ENCODE measurements around the gene ZNF280C.

The ZNF280C gene

DNA sequence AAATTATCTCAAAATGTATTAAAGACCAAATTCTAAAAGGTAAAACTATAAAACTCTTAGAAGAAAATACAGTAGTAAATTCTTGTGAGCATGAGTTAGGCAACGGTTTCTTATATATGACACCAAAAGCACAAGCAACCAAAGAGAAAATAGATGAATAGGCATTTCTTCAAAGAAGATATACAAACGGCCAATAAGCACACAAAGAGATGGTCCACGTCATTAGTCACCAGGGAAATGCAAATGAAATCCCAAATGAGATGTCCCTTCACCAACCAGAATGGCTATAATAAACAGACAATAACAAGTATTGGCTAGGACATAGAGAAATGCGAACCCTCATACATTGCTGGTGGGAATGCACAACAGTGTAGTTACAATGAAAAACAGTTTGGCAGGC is 52.4 kb downstream of the ZNF280C start:
- TF ChIP-seq, protein P1, sequence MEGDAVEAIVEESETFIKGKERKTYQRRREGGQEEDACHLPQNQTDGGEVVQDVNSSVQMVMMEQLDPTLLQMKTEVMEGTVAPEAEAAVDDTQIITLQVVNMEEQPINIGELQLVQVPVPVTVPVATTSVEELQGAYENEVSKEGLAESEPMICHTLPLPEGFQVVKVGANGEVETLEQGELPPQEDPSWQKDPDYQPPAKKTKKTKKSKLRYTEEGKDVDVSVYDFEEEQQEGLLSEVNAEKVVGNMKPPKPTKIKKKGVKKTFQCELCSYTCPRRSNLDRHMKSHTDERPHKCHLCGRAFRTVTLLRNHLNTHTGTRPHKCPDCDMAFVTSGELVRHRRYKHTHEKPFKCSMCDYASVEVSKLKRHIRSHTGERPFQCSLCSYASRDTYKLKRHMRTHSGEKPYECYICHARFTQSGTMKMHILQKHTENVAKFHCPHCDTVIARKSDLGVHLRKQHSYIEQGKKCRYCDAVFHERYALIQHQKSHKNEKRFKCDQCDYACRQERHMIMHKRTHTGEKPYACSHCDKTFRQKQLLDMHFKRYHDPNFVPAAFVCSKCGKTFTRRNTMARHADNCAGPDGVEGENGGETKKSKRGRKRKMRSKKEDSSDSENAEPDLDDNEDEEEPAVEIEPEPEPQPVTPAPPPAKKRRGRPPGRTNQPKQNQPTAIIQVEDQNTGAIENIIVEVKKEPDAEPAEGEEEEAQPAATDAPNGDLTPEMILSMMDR (conservative IDR thresholded peaks at IDR 0.05; ENCODE audit: low read depth, low read length), result no peak
- no peak overlapping the region for H3K27ac ChIP-seq
- no peaks in the 10 kb centered on the region for H3K36me3 ChIP-seq (ENCODE audit: insufficient read depth)
- H3K9ac ChIP-seq, result no peak overlapping the region
- no peaks in the 10 kb centered on the region for H3K79me2 ChIP-seq (ENCODE audit: insufficient read depth, low read depth)
- H3K4me1 ChIP-seq (ENCODE audit: low read depth, poor library complexity, severe bottlenecking), result no peaks in the 10 kb centered on the region
- no peaks in the 10 kb centered on the region for H3K27me3 ChIP-seq (ENCODE audit: insufficient read depth, low read depth)
- H3K4me3 ChIP-seq (IDR thresholded peaks at IDR 0.05; ENCODE audit: insufficient read depth, low read depth, low read length), result no peak overlapping the region
- no peaks in the 10 kb centered on the region for H4K20me1 ChIP-seq (ENCODE audit: insufficient read depth)
- H3K4me2 ChIP-seq, result no peak overlapping the region
- H2AFZ ChIP-seq (ENCODE audit: low read depth), result no peak overlapping the region

DNA sequence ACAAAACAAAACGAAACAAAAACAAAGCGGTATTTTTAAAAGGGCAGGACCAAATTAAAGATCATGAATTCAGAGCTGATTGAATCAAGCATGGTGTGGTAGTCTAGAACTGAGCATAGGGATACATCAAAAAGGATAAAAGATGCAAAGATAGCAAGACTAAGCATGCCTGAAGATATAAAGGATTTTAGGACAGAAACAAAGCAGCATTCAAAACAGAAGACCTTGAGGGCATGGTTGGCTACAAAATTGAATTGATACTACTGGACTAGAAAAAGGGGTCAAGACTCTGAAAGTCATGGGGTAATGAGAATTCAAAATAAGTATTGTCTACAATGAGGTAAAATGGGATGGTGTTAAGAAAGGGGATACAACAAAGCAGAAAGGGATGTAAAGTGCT is 55.3 kb downstream of the ZNF280C start:
- Histone ChIP-seq H3K4me3 (IDR thresholded peaks at IDR 0.05; ENCODE audit: insufficient read depth, low read depth, low read length) (no peak overlapping the region), H3K9ac (no peak overlapping the region), H2AFZ (ENCODE audit: low read depth) (no peak overlapping the region), H3K4me1 (ENCODE audit: low read depth, poor library complexity, severe bottlenecking) (no peaks in the 10 kb centered on the region), H4K20me1 (ENCODE audit: insufficient read depth) (no peaks in the 10 kb centered on the region), H3K4me2 (no peak overlapping the region), H3K27me3 (ENCODE audit: insufficient read depth, low read depth) (no peaks in the 10 kb centered on the region), H3K36me3 (ENCODE audit: insufficient read depth) (no peaks in the 10 kb centered on the region), H3K79me2 (ENCODE audit: insufficient read depth, low read depth) (no peaks in the 10 kb centered on the region), H3K27ac (no peak overlapping the region)
- TF ChIP-seq, protein P1 (conservative IDR thresholded peaks at IDR 0.05; ENCODE audit: low read depth, low read length), result no peak

DNA sequence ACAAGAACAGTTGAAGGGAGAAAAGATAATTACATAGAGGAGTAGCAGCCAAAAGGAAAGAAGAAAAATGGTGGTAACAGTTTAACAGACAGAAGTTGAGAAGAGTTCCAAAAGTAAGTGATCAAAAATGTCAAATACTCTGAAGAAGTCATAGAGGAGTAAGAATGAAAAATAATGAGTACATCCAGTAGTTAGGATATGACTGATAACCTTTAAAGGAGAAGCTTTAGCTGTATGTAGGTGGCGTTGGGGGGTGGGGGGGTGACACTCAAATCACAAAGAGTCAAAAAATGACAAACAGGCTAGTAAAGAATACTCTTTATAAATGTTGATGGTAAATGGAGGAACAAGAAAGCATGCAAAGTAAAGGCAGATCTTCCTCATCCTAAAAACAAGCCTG is 56.3 kb downstream of the ZNF280C start:
- H3K27me3 ChIP-seq (ENCODE audit: insufficient read depth, low read depth), result no peaks in the 10 kb centered on the region
- H3K9ac ChIP-seq, result no peak overlapping the region
- TF ChIP-seq, protein P1 (conservative IDR thresholded peaks at IDR 0.05; ENCODE audit: low read depth, low read length), result no peak
- H3K36me3 ChIP-seq (ENCODE audit: insufficient read depth), result no peaks in the 10 kb centered on the region
- no peak overlapping the region for H3K27ac ChIP-seq
- H3K4me2 ChIP-seq, result no peak overlapping the region
- no peaks in the 10 kb centered on the region for H3K4me1 ChIP-seq (ENCODE audit: low read depth, poor library complexity, severe bottlenecking)
- H3K4me3 ChIP-seq (IDR thresholded peaks at IDR 0.05; ENCODE audit: insufficient read depth, low read depth, low read length), result no peak overlapping the region
- no peaks in the 10 kb centered on the region for H4K20me1 ChIP-seq (ENCODE audit: insufficient read depth)
- H2AFZ ChIP-seq (ENCODE audit: low read depth), result no peak overlapping the region
- no peaks in the 10 kb centered on the region for H3K79me2 ChIP-seq (ENCODE audit: insufficient read depth, low read depth)

DNA sequence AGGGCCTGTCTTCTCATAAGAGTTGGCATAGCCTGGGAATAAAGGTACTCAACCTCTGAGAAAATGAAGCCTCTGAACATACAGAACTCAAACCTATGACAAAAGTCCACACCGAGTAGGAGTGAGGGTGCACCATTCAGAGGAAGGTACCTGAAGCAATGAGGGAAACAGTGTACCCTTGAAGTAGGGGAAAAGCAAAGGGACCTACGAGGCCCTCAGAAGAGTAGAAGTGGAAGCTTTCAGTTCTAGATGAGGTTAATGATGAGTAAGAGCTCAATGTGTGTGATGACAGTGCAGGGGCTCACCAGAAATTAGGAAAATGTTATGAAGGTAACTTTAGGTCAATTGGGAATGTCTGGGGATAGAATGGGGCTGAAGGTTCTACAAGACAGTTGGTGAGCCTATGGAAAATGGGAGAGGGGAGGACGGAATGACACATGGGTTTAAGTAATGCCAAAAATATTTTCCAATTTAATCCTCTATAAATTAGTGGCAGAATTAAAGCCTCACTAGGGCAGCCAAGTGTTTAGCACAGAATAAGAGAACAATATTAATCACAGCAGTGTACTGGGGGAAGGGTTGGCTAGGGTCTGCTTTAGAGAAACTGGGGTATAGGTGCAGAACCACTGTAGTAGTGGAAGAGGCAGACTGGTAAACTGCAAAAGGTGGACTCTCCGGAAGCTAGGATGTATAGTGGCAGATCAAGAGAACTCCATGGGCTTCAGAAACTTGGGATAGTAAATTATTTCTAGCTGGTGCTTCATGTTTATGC is 57.1 kb downstream of the ZNF280C start:
- TF ChIP-seq, protein P1 (conservative IDR thresholded peaks at IDR 0.05; ENCODE audit: low read depth, low read length), result no peak
- Histone ChIP-seq H4K20me1 (ENCODE audit: insufficient read depth) (no peaks in the 10 kb centered on the region), H3K36me3 (ENCODE audit: insufficient read depth) (no peaks in the 10 kb centered on the region)

More for the DNA sequence above, 57.1 kb downstream of the ZNF280C start:
- no peaks in the 10 kb centered on the region for H3K79me2 ChIP-seq (ENCODE audit: insufficient read depth, low read depth)
- H2AFZ ChIP-seq (ENCODE audit: low read depth), result no peak overlapping the region
- no peaks in the 10 kb centered on the region for H3K27me3 ChIP-seq (ENCODE audit: insufficient read depth, low read depth)
- no peak overlapping the region for H3K4me2 ChIP-seq
- H3K27ac ChIP-seq, result no peak overlapping the region
- H3K4me1 ChIP-seq (ENCODE audit: low read depth, poor library complexity, severe bottlenecking), result no peaks in the 10 kb centered on the region
- no peak overlapping the region for H3K9ac ChIP-seq
- no peak overlapping the region for H3K4me3 ChIP-seq (IDR thresholded peaks at IDR 0.05; ENCODE audit: insufficient read depth, low read depth, low read length)

All from KMS-11 (cell line).